Right renal pelvis (tissue), 4 donors: ENCODE measurements around the gene CD74. TPM values are rescaled to one million over a fixed set of nuclear protein-coding genes. Genes with fewer than 3 reads are reported as not detected.
"Not testable (repeated sequence)": the region's sequence is repeated elsewhere in the genome, so short reads cannot be mapped to it uniquely, and the experiment has no call there.

Source experiments
- DNase-seq, 4 donors: peaks; one replicate each; pipeline ENCODE4 v3.0.0-alpha.2; 2013; ENCODE audit warnings: low read depth in 4 of 4, low spot score in 3 of 4, missing footprints in 1 of 4
- polyA plus RNA-seq, 4 donors: library from polyadenylated mRNA; unstranded; fragments of 120-200 nt; gene quantifications; one replicate each; pipeline ENCODE4 v1.2.1, GENCODE V29; 2013; ENCODE audit not compliant: insufficient read length in 4 of 4

The CD74 gene
- polyA plus RNA-seq, result 100 to 1,000 TPM; 288 to 366 (median 315) TPM

- DNase-seq, result peak; percentile 53 to 68 (median 62)
Observed at GRCh38 chr5:150412319-150413175, at the start of gene CD74. CD74 (minus strand) TSS chr5:150412910; CDS start chr5:150412749, 161 bp downstream.

GRCh38 chr5:150461231-150461630, 48.5 kb upstream of the CD74 start:
- DNase-seq, result no peak

- no peak for DNase-seq
Observed at GRCh38 chr5:150460781-150461180, 48.1 kb upstream of the CD74 start.

GRCh38 chr5:150458802-150459557, 46.3 kb upstream of the CD74 start:
- DNase-seq, result peak in 2 of 4 donors; percentile 44 to 55

- DNase-seq, result no peak
Observed at GRCh38 chr5:150457562-150458240, 45.0 kb upstream of the CD74 start.

- DNase-seq, result no peak
Observed at GRCh38 chr5:150457121-150457520, 44.4 kb upstream of the CD74 start.

GRCh38 chr5:150454492-150455229, 42.0 kb upstream of the CD74 start:
- DNase-seq, result no peak

GRCh38 chr5:150454027-150454426, 41.3 kb upstream of the CD74 start:
- DNase-seq, result not testable (repeated sequence)

GRCh38 chr5:150452914-150453313, 40.2 kb upstream of the CD74 start:
- DNase-seq, result no peak

- no peak for DNase-seq
Observed at GRCh38 chr5:150451594-150451993, 38.9 kb upstream of the CD74 start.

GRCh38 chr5:150449517-150450339, 37.0 kb upstream of the CD74 start, which contains the start of gene RPS14:
RPS14 (minus strand) TSS chr5:150449739; CDS start chr5:150447733, 2,006 bp downstream.
- DNase-seq, result peak; percentile 90 to 100 (median 92)

GRCh38 chr5:150448952-150449516, 36.3 kb upstream of the CD74 start:
- no peak for DNase-seq

- no peak for DNase-seq
Observed at GRCh38 chr5:150448334-150448733, 35.6 kb upstream of the CD74 start.

- DNase-seq, result no peak
Observed at GRCh38 chr5:150447188-150447587, 34.5 kb upstream of the CD74 start.

- DNase-seq, result no peak
Observed at GRCh38 chr5:150446583-150446982, 33.9 kb upstream of the CD74 start.

GRCh38 chr5:150446088-150446487, 33.4 kb upstream of the CD74 start:
- DNase-seq, result no peak

- DNase-seq, result no peak
Observed at GRCh38 chr5:150444770-150445169, 32.1 kb upstream of the CD74 start.

GRCh38 chr5:150443242-150444075, 30.7 kb upstream of the CD74 start:
- no peak for DNase-seq
